HEK293 (cell line): ENCODE results near the gene NECTIN1.
"Not testable (repeated sequence)": the region's sequence is repeated elsewhere in the genome, so short reads cannot be mapped to it uniquely, and the experiment has no call there.

Experiments used
- CTCF ChIA-PET: fragments of 350-600 bp; formaldehyde crosslinking; extraction: SDS; loops from one replicate; lab custom pipeline; 2021; ENCODE audit warnings: antibody characterized with exemption; lab: Yijun Ruan, JAX
- POLR2A ChIA-PET: fragments of 300-600 bp; formaldehyde crosslinking; extraction: SDS; loops from one replicate; lab custom pipeline; 2020; ENCODE audit warnings: antibody characterized with exemption, inconsistent platforms; lab: Yijun Ruan, JAX
- H3K27ac ChIP-seq: fragments of 200-500 bp; sonication (Bioruptor generic); 2 replicates; pipeline ENCODE4 v1.5.1; 2014; ENCODE audit warnings: low read depth, low read length, control low read depth, inconsistent platforms; ENCODE audit errors: extremely low read depth
- H3K36me3 ChIP-seq, 2 experiments: fragments of 200-500 bp in 1 of 2; sonication (Bioruptor generic) in 1 of 2; 1 replicate in 1 of 2; 2 replicates in 1 of 2; pipeline ENCODE4 v1.5.1; 2014 to 2017; ENCODE audit warnings: inconsistent platforms in 2 of 2, low read length in 2 of 2; ENCODE audit not compliant: control insufficient read depth in 2 of 2, insufficient read depth in 1 of 2
- H3K4me1 ChIP-seq: fragments of 200-500 bp; sonication (Bioruptor generic); 2 replicates; pipeline ENCODE4 v1.5.1; 2014; ENCODE audit warnings: mild to moderate bottlenecking, low read length, inconsistent platforms; ENCODE audit not compliant: control insufficient read depth, insufficient read depth
- H3K4me3 ChIP-seq: 2 replicates; pipeline ENCODE4 v1.5.1; 2011; ENCODE audit warnings: low read depth, mild to moderate bottlenecking, control low read depth, low read length, moderate library complexity
- H3K9me3 ChIP-seq: fragments of 200-500 bp; sonication (Bioruptor generic); 2 replicates; pipeline ENCODE4 v1.5.1; 2014; ENCODE audit warnings: low read depth, low read length, inconsistent platforms; ENCODE audit not compliant: control insufficient read depth, insufficient read depth
- PRDM4 ChIP-seq: fragments of 450-650 bp; formaldehyde crosslinking; IDR thresholded peaks from 2 replicates; pipeline ENCODE4 v1.5.1; 2017; ENCODE audit warnings: missing biosample characterization, missing genetic modification characterization
- SALL2 ChIP-seq: fragments of 450-650 bp; formaldehyde crosslinking; IDR thresholded peaks from 2 replicates; pipeline ENCODE4 v1.5.0; 2017; ENCODE audit warnings: missing biosample characterization, mild to moderate bottlenecking, missing genetic modification characterization, borderline replicate concordance
- TCF7L2 ChIP-seq: IDR thresholded peaks from 2 replicates; pipeline ENCODE4 v1.6.1; 2011; ENCODE audit warnings: low read depth, mild to moderate bottlenecking, inconsistent platforms, low read length, moderate library complexity, borderline replicate concordance
- TSHZ1 ChIP-seq: fragments of 450-650 bp; formaldehyde crosslinking; IDR thresholded peaks from 2 replicates; pipeline ENCODE4 v1.5.1; 2016; ENCODE audit warnings: missing biosample characterization, missing genetic modification characterization, borderline replicate concordance
- ZBTB44 ChIP-seq: fragments of 450-650 bp; IDR thresholded peaks from 2 replicates; pipeline ENCODE4 v1.5.1; 2018; ENCODE audit warnings: missing biosample characterization, mild to moderate bottlenecking, missing genetic modification characterization
- ZFP41 ChIP-seq: fragments of 450-650 bp; formaldehyde crosslinking; IDR thresholded peaks from 2 replicates; pipeline ENCODE4 v1.5.1; 2016; ENCODE audit warnings: missing biosample characterization, missing genetic modification characterization, borderline replicate concordance
- ZNF2 ChIP-seq: fragments of 450-650 bp; formaldehyde crosslinking; IDR thresholded peaks from 2 replicates; pipeline ENCODE4 v1.5.1; 2016; ENCODE audit warnings: missing biosample characterization, missing genetic modification characterization
- ZNF24 ChIP-seq: fragments of 450-650 bp; formaldehyde crosslinking; IDR thresholded peaks from 2 replicates; pipeline ENCODE4 v1.5.1; 2016; ENCODE audit warnings: missing biosample characterization, missing genetic modification characterization
- ZNF280C ChIP-seq: fragments of 450-650 bp; formaldehyde crosslinking; IDR thresholded peaks from 2 replicates; pipeline ENCODE4 v1.5.1; 2016; ENCODE audit warnings: missing biosample characterization, missing genetic modification characterization
- ZNF398 ChIP-seq: fragments of 450-650 bp; formaldehyde crosslinking; IDR thresholded peaks from 2 replicates; pipeline ENCODE4 v1.5.1; 2017; ENCODE audit warnings: missing biosample characterization, missing genetic modification characterization
- ZNF48 ChIP-seq: fragments of 450-650 bp; formaldehyde crosslinking; IDR thresholded peaks from 2 replicates; pipeline ENCODE4 v1.5.1; 2016; ENCODE audit warnings: missing biosample characterization, missing genetic modification characterization
- ZNF544 ChIP-seq: fragments of 450-650 bp; formaldehyde crosslinking; IDR thresholded peaks from 2 replicates; pipeline ENCODE4 v1.5.0; 2017; ENCODE audit warnings: missing biosample characterization, missing genetic modification characterization
- ZNF555 ChIP-seq: fragments of 450-650 bp; formaldehyde crosslinking; conservative IDR thresholded peaks from 2 replicates; pipeline ENCODE4 v1.5.1; 2017; ENCODE audit warnings: missing biosample characterization, mild to moderate bottlenecking, missing genetic modification characterization, inconsistent platforms
- ZNF624 ChIP-seq: fragments of 450-650 bp; formaldehyde crosslinking; IDR thresholded peaks from 2 replicates; pipeline ENCODE4 v1.5.1; 2017; ENCODE audit warnings: missing biosample characterization, missing genetic modification characterization
- ZNF629 ChIP-seq: fragments of 450-650 bp; formaldehyde crosslinking; IDR thresholded peaks from 2 replicates; pipeline ENCODE4 v1.5.1; 2017; ENCODE audit warnings: missing biosample characterization, missing genetic modification characterization
- ZNF768 ChIP-seq: fragments of 450-650 bp; formaldehyde crosslinking; IDR thresholded peaks from 2 replicates; pipeline ENCODE4 v1.5.1; 2018; ENCODE audit warnings: missing biosample characterization, mild to moderate bottlenecking, missing genetic modification characterization

Gene NECTIN1

GRCh38 chr11:119602745-119603373 is 126.1 kb downstream of the NECTIN1 start (continued):
- TF ChIP-seq ZNF544 (tag by site-specific recombination): no peak

GRCh38 chr11:119599864-119600541 is 129.0 kb downstream of the NECTIN1 start:
- Histone ChIP-seq H3K36me3 (no peaks in the 10 kb centered on the region), H3K9me3 (no peaks in the 10 kb centered on the region), H3K4me1 (no peaks in the 10 kb centered on the region), H3K27ac (no peak overlapping the region), H3K4me3 (no peak overlapping the region)
- CTCF ChIA-PET: interaction anchor here (1.2 kb wide), 1 partner anchor 16 kb away, joined by 3 read pairs; no protein-coding TSS in a partner anchor
- TF ChIP-seq ZNF398 (tag by site-specific recombination): no peak
- no peak for TF ChIP-seq ZNF629
- no peak for TF ChIP-seq ZBTB44
- no peak for TF ChIP-seq ZNF280C
- TF ChIP-seq TSHZ1: no peak
- TF ChIP-seq ZNF24 (tag by site-specific recombination): no peak
- TF ChIP-seq ZNF768 (tag by site-specific recombination): no peak
- TF ChIP-seq PRDM4 (tag by site-specific recombination): no peak
- TF ChIP-seq SALL2 (tag by site-specific recombination): no peak
- TF ChIP-seq ZNF624 (tag by site-specific recombination): no peak
- TF ChIP-seq ZNF555: no peak
- no peak for TF ChIP-seq ZNF2 (tag by site-specific recombination)
- TF ChIP-seq ZNF48: no peak
- no peak for TF ChIP-seq TCF7L2
- no peak for TF ChIP-seq ZFP41 (tag by site-specific recombination)
- POLR2A ChIA-PET: no interaction called here

GRCh38 chr11:119595941-119596340 is 133.1 kb downstream of the NECTIN1 start:
- CTCF ChIA-PET: interaction anchor here (1.2 kb wide), 1 partner anchor 12 kb away, joined by 3 read pairs; no protein-coding TSS in a partner anchor
- H3K4me3 ChIP-seq, H3K4me1 ChIP-seq, H3K27ac ChIP-seq, H3K36me3 ChIP-seq, H3K9me3 ChIP-seq, POLR2A ChIA-PET: not testable (repeated sequence)
